ENCODE data around the gene TFRC.
A peak's percentile ranks its signal among the peaks of the same experiment; 100 is the strongest.
"Not testable (repeated sequence)": the region's sequence is repeated elsewhere in the genome, so short reads cannot be mapped to it uniquely, and the experiment has no call there.

Gene TFRC

GRCh38 chr3:196081834-196082618, at the start of gene TFRC:
TFRC (minus strand) TSS chr3:196082090; CDS start chr3:196077099, 4,991 bp downstream.
- peak; percentile 95 for DNase-seq

- no peak for DNase-seq
These were observed 46.4 kb upstream of the TFRC start for GRCh38 chr3:196128172-196128843.

- DNase-seq: peak; percentile 35
These were observed 45.6 kb upstream of the TFRC start for GRCh38 chr3:196127308-196128040.

- no peak for DNase-seq
These were observed 42.7 kb upstream of the TFRC start for GRCh38 chr3:196124608-196125007.

- DNase-seq: no peak
These were observed 40.8 kb upstream of the TFRC start for GRCh38 chr3:196122688-196123046.

GRCh38 chr3:196122021-196122687, 40.3 kb upstream of the TFRC start:
- no peak for DNase-seq

GRCh38 chr3:196121066-196121465, 39.2 kb upstream of the TFRC start:
- no peak for DNase-seq

- DNase-seq: no peak
These were observed 38.5 kb upstream of the TFRC start for GRCh38 chr3:196120291-196120951.

- no peak for DNase-seq
These were observed 35.9 kb upstream of the TFRC start for GRCh38 chr3:196117809-196118208.

- no peak for DNase-seq
These were observed 33.8 kb upstream of the TFRC start for GRCh38 chr3:196115678-196116083.

- DNase-seq: no peak
These were observed 30.1 kb upstream of the TFRC start for GRCh38 chr3:196111939-196112386.

GRCh38 chr3:196108075-196108743, 26.3 kb upstream of the TFRC start:
- DNase-seq: no peak

GRCh38 chr3:196104707-196105106, 22.8 kb upstream of the TFRC start:
- DNase-seq: not testable (repeated sequence)

GRCh38 chr3:196098365-196098980, 16.6 kb upstream of the TFRC start:
- DNase-seq: not testable (repeated sequence)

GRCh38 chr3:196097373-196098154, 15.7 kb upstream of the TFRC start:
- DNase-seq: no peak

GRCh38 chr3:196096382-196096953, 14.6 kb upstream of the TFRC start:
- no peak for DNase-seq

GRCh38 chr3:196093317-196094111, 11.6 kb upstream of the TFRC start:
- DNase-seq: no peak

- no peak for DNase-seq
These were observed 6.0 kb upstream of the TFRC start for GRCh38 chr3:196087906-196088305.

GRCh38 chr3:196082619-196082971, 705 bp upstream of the TFRC start:
- DNase-seq: no peak
